ENCODE data around the gene PJA1.

PJA1 gene

GRCh38 chrX:69127466-69127865 lies 37.8 kb downstream of the PJA1 start:
- Histone ChIP-seq H3K27ac (no peak overlapping the region), H3K36me3 (no peaks in the 10 kb centered on the region), H3K9me3 (ENCODE audit: severe bottlenecking) (no peaks in the 10 kb centered on the region), H3K4me3 (ENCODE audit: low read depth, low read length) (no peak overlapping the region), H3K27me3 (ENCODE audit: insufficient read depth, low read depth, severe bottlenecking) (peaks cover 17% of the 10 kb centered on the region)
- TF ChIP-seq CTCF (IDR thresholded peaks at IDR 0.05; ENCODE audit: low read depth, low read length), result no peak
- no peak for DNase-seq

GRCh38 chrX:69126642-69127041 lies 38.6 kb downstream of the PJA1 start:
- DNase-seq, result no peak
- Histone ChIP-seq H3K9me3 (ENCODE audit: severe bottlenecking) (no peaks in the 10 kb centered on the region), H3K27ac (no peak overlapping the region), H3K27me3 (ENCODE audit: insufficient read depth, low read depth, severe bottlenecking) (peaks cover 17% of the 10 kb centered on the region), H3K4me3 (ENCODE audit: low read depth, low read length) (no peak overlapping the region), H3K36me3 (no peaks in the 10 kb centered on the region)
- TF ChIP-seq CTCF (IDR thresholded peaks at IDR 0.05; ENCODE audit: low read depth, low read length), result no peak

GRCh38 chrX:69125094-69125493 lies 40.2 kb downstream of the PJA1 start:
- Histone ChIP-seq H3K4me3 (ENCODE audit: low read depth, low read length) (no peak overlapping the region), H3K27me3 (ENCODE audit: insufficient read depth, low read depth, severe bottlenecking) (peaks cover 17% of the 10 kb centered on the region), H3K36me3 (no peaks in the 10 kb centered on the region), H3K9me3 (ENCODE audit: severe bottlenecking) (no peaks in the 10 kb centered on the region), H3K27ac (no peak overlapping the region)
- no peak for DNase-seq
- TF ChIP-seq CTCF (IDR thresholded peaks at IDR 0.05; ENCODE audit: low read depth, low read length), result no peak

GRCh38 chrX:69124108-69124507 lies 41.1 kb downstream of the PJA1 start:
- Histone ChIP-seq H3K27ac (no peak overlapping the region), H3K4me3 (ENCODE audit: low read depth, low read length) (no peak overlapping the region), H3K36me3 (no peaks in the 10 kb centered on the region), H3K27me3 (ENCODE audit: insufficient read depth, low read depth, severe bottlenecking) (peaks cover 14% of the 10 kb centered on the region), H3K9me3 (ENCODE audit: severe bottlenecking) (no peaks in the 10 kb centered on the region)
- no peak for DNase-seq
- TF ChIP-seq CTCF (IDR thresholded peaks at IDR 0.05; ENCODE audit: low read depth, low read length), result no peak

- H3K4me3 ChIP-seq (ENCODE audit: low read depth, low read length), result no peak overlapping the region
- TF ChIP-seq CTCF (IDR thresholded peaks at IDR 0.05; ENCODE audit: low read depth, low read length), result no peak
- no peaks in the 10 kb centered on the region for H3K9me3 ChIP-seq (ENCODE audit: severe bottlenecking)
- no peaks in the 10 kb centered on the region for H3K36me3 ChIP-seq
- no peak for DNase-seq
- peaks cover 14% of the 10 kb centered on the region for H3K27me3 ChIP-seq (ENCODE audit: insufficient read depth, low read depth, severe bottlenecking)
- no peak overlapping the region for H3K27ac ChIP-seq
These were observed 41.8 kb downstream of the PJA1 start for GRCh38 chrX:69123481-69123880.

- Histone ChIP-seq H3K36me3 (no peaks in the 10 kb centered on the region), H3K4me3 (ENCODE audit: low read depth, low read length) (no peak overlapping the region), H3K27me3 (ENCODE audit: insufficient read depth, low read depth, severe bottlenecking) (peaks cover 3% of the 10 kb centered on the region), H3K9me3 (ENCODE audit: severe bottlenecking) (no peaks in the 10 kb centered on the region), H3K27ac (no peak overlapping the region)
- no peak for TF ChIP-seq CTCF (IDR thresholded peaks at IDR 0.05; ENCODE audit: low read depth, low read length)
- no peak for DNase-seq
These were observed 43.8 kb downstream of the PJA1 start for GRCh38 chrX:69121321-69122000.

Data from WERI-Rb-1 (cell line).